ENCODE results near the gene ITPKB. TPM values are rescaled to one million over a fixed set of nuclear protein-coding genes. Genes with fewer than 3 reads are reported as not detected.

Gene ITPKB
- total and polyA plus RNA-seq, 2 experiments from 2014 or later = 0.31 to 5.2 TPM

DNA sequence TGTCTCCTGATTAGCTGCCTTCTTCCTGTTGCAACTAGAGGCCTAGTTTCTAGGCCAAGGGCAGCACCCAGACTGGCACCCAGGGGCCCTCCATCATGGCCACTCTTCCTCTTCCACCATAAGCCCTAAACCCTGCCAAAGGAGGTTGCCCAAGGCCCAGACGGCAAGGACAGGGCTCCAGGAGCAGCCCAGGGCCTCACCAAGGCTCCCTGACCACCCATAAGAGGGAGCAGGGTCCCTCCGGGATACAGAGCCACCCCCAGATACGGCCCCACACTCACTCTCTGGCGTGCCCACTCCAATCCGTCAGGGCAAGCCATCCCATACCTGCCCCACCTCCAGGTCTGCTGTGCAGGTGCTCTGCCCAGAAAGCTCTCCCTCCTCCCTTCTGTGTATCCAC, 79.9 kb downstream of the ITPKB start:
- H3K4me1 ChIP-seq (ENCODE audit: insufficient read depth) = peaks cover 46% of the 10 kb centered on the region

More for the DNA sequence above, 79.9 kb downstream of the ITPKB start:
- H3K36me3 ChIP-seq (ENCODE audit: insufficient read depth) = no peaks in the 10 kb centered on the region
- peaks cover 7% of the 10 kb centered on the region; the same call in 1 of the 2 replicates for H3F3A ChIP-seq (replicated peaks; ENCODE audit: low read depth)
- no peaks in the 10 kb centered on the region for H3K9me2 ChIP-seq (ENCODE audit: insufficient read depth)
- H3K27ac ChIP-seq (ENCODE audit: low read depth) = no peak overlapping the region
- no peaks in the 10 kb centered on the region for H3K27me3 ChIP-seq (ENCODE audit: insufficient read depth)
- H3K9me3 Mint-ChIP-seq = no peaks in the 10 kb centered on the region
- no peak overlapping the region for H3K27ac Mint-ChIP-seq
- H3K36me3 Mint-ChIP-seq (ENCODE audit: low read depth) = no peaks in the 10 kb centered on the region
- TF ChIP-seq, protein P1, sequence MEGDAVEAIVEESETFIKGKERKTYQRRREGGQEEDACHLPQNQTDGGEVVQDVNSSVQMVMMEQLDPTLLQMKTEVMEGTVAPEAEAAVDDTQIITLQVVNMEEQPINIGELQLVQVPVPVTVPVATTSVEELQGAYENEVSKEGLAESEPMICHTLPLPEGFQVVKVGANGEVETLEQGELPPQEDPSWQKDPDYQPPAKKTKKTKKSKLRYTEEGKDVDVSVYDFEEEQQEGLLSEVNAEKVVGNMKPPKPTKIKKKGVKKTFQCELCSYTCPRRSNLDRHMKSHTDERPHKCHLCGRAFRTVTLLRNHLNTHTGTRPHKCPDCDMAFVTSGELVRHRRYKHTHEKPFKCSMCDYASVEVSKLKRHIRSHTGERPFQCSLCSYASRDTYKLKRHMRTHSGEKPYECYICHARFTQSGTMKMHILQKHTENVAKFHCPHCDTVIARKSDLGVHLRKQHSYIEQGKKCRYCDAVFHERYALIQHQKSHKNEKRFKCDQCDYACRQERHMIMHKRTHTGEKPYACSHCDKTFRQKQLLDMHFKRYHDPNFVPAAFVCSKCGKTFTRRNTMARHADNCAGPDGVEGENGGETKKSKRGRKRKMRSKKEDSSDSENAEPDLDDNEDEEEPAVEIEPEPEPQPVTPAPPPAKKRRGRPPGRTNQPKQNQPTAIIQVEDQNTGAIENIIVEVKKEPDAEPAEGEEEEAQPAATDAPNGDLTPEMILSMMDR (conservative IDR thresholded peaks at IDR 0.05; ENCODE audit: low read depth in 2 of 2) = no peak
- TF ChIP-seq ZNF114 (CRISPR knock-in tag; IDR thresholded peaks at IDR 0.05) = no peak
- TF ChIP-seq, protein P2, sequence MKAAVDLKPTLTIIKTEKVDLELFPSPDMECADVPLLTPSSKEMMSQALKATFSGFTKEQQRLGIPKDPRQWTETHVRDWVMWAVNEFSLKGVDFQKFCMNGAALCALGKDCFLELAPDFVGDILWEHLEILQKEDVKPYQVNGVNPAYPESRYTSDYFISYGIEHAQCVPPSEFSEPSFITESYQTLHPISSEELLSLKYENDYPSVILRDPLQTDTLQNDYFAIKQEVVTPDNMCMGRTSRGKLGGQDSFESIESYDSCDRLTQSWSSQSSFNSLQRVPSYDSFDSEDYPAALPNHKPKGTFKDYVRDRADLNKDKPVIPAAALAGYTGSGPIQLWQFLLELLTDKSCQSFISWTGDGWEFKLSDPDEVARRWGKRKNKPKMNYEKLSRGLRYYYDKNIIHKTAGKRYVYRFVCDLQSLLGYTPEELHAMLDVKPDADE (IDR thresholded peaks at IDR 0.05) = no peak
- no peak for TF ChIP-seq POLR2AphosphoS5 (IDR thresholded peaks at IDR 0.05; ENCODE audit: low read depth)
- TF ChIP-seq, protein P3, sequence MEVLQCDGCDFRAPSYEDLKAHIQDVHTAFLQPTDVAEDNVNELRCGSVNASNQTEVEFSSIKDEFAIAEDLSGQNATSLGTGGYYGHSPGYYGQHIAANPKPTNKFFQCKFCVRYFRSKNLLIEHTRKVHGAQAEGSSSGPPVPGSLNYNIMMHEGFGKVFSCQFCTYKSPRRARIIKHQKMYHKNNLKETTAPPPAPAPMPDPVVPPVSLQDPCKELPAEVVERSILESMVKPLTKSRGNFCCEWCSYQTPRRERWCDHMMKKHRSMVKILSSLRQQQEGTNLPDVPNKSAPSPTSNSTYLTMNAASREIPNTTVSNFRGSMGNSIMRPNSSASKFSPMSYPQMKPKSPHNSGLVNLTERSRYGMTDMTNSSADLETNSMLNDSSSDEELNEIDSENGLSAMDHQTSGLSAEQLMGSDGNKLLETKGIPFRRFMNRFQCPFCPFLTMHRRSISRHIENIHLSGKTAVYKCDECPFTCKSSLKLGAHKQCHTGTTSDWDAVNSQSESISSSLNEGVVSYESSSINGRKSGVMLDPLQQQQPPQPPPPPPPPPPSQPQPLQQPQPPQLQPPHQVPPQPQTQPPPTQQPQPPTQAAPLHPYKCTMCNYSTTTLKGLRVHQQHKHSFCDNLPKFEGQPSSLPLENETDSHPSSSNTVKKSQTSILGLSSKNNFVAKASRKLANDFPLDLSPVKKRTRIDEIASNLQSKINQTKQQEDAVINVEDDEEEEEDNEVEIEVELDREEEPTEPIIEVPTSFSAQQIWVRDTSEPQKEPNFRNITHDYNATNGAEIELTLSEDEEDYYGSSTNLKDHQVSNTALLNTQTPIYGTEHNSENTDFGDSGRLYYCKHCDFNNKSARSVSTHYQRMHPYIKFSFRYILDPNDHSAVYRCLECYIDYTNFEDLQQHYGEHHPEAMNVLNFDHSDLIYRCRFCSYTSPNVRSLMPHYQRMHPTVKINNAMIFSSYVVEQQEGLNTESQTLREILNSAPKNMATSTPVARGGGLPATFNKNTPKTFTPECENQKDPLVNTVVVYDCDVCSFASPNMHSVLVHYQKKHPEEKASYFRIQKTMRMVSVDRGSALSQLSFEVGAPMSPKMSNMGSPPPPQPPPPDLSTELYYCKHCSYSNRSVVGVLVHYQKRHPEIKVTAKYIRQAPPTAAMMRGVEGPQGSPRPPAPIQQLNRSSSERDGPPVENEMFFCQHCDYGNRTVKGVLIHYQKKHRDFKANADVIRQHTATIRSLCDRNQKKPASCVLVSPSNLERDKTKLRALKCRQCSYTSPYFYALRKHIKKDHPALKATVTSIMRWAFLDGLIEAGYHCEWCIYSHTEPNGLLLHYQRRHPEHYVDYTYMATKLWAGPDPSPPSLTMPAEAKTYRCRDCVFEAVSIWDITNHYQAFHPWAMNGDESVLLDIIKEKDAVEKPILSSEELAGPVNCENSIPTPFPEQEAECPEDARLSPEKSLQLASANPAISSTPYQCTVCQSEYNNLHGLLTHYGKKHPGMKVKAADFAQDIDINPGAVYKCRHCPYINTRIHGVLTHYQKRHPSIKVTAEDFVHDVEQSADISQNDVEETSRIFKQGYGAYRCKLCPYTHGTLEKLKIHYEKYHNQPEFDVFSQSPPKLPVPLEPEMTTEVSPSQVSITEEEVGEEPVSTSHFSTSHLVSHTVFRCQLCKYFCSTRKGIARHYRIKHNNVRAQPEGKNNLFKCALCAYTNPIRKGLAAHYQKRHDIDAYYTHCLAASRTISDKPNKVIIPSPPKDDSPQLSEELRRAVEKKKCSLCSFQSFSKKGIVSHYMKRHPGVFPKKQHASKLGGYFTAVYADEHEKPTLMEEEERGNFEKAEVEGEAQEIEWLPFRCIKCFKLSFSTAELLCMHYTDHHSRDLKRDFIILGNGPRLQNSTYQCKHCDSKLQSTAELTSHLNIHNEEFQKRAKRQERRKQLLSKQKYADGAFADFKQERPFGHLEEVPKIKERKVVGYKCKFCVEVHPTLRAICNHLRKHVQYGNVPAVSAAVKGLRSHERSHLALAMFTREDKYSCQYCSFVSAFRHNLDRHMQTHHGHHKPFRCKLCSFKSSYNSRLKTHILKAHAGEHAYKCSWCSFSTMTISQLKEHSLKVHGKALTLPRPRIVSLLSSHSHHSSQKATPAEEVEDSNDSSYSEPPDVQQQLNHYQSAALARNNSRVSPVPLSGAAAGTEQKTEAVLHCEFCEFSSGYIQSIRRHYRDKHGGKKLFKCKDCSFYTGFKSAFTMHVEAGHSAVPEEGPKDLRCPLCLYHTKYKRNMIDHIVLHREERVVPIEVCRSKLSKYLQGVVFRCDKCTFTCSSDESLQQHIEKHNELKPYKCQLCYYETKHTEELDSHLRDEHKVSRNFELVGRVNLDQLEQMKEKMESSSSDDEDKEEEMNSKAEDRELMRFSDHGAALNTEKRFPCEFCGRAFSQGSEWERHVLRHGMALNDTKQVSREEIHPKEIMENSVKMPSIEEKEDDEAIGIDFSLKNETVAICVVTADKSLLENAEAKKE (CRISPR knock-in tag; IDR thresholded peaks at IDR 0.05) = no peak
- TF ChIP-seq, protein P4, sequence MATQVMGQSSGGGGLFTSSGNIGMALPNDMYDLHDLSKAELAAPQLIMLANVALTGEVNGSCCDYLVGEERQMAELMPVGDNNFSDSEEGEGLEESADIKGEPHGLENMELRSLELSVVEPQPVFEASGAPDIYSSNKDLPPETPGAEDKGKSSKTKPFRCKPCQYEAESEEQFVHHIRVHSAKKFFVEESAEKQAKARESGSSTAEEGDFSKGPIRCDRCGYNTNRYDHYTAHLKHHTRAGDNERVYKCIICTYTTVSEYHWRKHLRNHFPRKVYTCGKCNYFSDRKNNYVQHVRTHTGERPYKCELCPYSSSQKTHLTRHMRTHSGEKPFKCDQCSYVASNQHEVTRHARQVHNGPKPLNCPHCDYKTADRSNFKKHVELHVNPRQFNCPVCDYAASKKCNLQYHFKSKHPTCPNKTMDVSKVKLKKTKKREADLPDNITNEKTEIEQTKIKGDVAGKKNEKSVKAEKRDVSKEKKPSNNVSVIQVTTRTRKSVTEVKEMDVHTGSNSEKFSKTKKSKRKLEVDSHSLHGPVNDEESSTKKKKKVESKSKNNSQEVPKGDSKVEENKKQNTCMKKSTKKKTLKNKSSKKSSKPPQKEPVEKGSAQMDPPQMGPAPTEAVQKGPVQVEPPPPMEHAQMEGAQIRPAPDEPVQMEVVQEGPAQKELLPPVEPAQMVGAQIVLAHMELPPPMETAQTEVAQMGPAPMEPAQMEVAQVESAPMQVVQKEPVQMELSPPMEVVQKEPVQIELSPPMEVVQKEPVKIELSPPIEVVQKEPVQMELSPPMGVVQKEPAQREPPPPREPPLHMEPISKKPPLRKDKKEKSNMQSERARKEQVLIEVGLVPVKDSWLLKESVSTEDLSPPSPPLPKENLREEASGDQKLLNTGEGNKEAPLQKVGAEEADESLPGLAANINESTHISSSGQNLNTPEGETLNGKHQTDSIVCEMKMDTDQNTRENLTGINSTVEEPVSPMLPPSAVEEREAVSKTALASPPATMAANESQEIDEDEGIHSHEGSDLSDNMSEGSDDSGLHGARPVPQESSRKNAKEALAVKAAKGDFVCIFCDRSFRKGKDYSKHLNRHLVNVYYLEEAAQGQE (IDR thresholded peaks at IDR 0.05; ENCODE audit: unreplicated experiment) = no peak
- TF ChIP-seq ZNF331 (CRISPR knock-in tag; IDR thresholded peaks at IDR 0.05; ENCODE audit: low read depth) = no peak
- TF ChIP-seq EZH2 (IDR thresholded peaks at IDR 0.05; ENCODE audit: low read depth, unreplicated experiment) = no peak
- no peak for TF ChIP-seq JUNB (IDR thresholded peaks at IDR 0.05; ENCODE audit: unreplicated experiment)
- TF ChIP-seq CREB1 (CRISPR knock-in tag; IDR thresholded peaks at IDR 0.05; ENCODE audit: low read depth) = no peak
- no peak for TF ChIP-seq EZH2phosphoT487 (IDR thresholded peaks at IDR 0.05; ENCODE audit: unreplicated experiment)
- H2AFZ ChIP-seq = no peak overlapping the region
- H3K79me2 ChIP-seq (replicated peaks; ENCODE audit: insufficient read depth) = no peaks in the 10 kb centered on the region
- H3K4me3 Mint-ChIP-seq = no peak overlapping the region
- no peak overlapping the region for H3K4me3 ChIP-seq
- no peak overlapping the region for H3K4me2 ChIP-seq
- ATAC-seq (no peak), DNase-seq (ENCODE audit: low spot score) (no peak)
- peaks cover 32% of the 10 kb centered on the region for H3K27me3 Mint-ChIP-seq (ENCODE audit: insufficient read depth, low read depth, poor library complexity)
- no peaks in the 10 kb centered on the region for H4K20me1 ChIP-seq (replicated peaks; ENCODE audit: insufficient read depth)
- peaks cover 81% of the 10 kb centered on the region for H3K4me1 Mint-ChIP-seq

Data from GM23338 (cell line).